ACHN (cell line): Measurements from ENCODE around the gene LFNG.

ENCODE experiments used
- DNase-seq: peaks from one replicate; pipeline ENCODE4 v3.0.0-alpha.2; 2015
- in situ Hi-C: cut with HindIII; loops from 2 replicates; pipeline ENCODE4 v1.10.0; 2017; ENCODE audit warnings: low sequenced_read_pairs, low pct_ligation_motif_present, low pct_unique_long_range_greater_than_20kb

Gene LFNG

GRCh38 chr7:2481195-2481594 lies 38.4 kb upstream of the LFNG start:
- DNase-seq: no peak
- in situ Hi-C loops: no loop called here

GRCh38 chr7:2482725-2483451 lies 36.7 kb upstream of the LFNG start:
- in situ Hi-C loops: no loop called here

DNA sequence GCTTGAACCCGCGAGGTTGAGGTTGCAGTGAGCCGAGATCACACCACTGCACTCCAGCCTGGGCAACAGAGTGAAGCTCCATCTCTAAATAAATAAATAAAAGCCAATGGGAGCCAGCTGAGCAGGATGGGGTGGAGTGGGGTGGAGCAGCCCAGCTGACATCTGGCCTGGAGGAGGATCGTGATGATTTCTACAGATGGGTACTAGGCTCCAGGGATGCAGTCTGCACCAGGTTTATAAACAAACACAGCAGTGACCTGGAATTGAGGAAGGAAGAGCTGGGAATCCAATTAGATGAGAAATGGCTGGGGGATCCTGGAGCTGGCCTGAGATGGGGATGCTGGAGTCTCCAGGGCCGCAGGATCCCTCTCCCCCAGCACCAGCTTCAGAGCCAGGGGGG lies 36.1 kb upstream of the LFNG start:
- in situ Hi-C loops: no loop called here
- DNase-seq: no peak

More at GRCh38 chr7:2482725-2483451, 36.7 kb upstream of the LFNG start:
- DNase-seq: no peak

DNA sequence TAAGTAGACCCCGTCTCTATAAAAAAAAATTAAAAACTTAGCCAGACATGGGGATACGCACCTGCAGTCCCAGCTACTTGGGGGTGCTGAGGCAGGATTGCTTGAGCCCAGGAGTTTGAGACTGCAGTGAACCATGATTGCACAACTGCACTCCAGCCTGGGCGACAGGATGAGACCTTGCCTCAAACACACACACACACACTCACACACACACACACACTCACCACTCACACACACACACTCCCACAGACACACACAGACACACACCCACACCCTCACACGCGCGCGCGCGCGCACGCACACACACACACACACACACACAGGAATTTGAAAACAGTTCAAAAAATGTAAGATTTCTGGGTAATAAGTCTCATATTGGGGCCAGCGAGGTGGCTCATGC lies 34.7 kb upstream of the LFNG start:
- DNase-seq: no peak
- in situ Hi-C loops: no loop called here

DNA sequence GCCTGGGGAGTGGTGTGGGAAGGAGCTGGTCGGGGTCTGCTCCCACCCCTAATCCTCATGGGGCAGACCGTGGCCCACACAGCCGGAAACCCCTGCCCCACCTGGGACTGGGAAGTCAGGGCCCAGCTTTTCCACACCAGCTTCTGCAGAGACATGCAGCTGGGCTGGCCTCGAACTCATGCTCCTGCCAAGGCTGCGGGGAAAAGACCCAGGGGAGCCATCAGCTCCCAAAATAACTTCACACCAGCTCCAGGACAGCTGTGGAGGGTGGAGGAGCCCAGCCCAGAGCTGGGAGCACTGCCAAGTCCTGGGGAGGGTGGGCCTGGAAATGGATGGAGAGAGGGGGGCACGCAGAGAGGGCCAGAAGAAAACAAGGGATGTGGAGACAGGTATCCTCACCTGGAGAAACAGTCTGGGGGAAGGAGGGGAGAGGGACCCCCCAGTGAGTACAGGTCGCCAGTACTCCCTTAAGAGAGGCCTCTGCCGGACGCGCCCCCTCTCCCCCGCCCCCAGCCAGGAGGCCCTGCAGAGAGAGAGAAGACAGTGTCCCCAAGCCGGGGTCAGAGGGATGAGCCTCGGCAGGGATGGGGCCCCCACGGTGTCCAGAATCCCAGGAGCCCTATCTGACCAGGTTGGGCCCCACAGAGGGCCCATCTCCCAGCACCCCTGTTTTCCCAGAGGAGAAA lies 31.8 kb upstream of the LFNG start:
- in situ Hi-C loops: no loop called here
- DNase-seq: no peak

DNA sequence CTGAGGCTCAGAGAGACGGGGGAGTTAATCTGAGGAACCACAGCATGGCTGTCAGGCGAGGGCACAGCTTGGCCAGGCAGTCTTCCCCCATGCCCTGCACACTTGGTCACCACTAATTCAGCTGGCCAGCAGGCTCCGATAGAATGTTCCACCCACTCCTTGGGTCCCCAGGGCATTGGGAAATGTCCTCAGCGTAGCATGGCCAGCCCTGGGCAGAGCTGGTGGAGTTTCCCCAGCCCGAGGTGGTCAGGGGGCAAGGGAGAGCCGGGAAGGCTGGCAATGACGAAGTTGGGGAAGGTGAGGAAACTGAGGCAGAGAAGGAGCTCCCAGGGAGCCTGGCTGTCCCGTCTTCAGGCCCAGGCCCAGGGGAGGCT lies 31.3 kb upstream of the LFNG start:
- in situ Hi-C loops: no loop called here
- DNase-seq: no peak

DNA sequence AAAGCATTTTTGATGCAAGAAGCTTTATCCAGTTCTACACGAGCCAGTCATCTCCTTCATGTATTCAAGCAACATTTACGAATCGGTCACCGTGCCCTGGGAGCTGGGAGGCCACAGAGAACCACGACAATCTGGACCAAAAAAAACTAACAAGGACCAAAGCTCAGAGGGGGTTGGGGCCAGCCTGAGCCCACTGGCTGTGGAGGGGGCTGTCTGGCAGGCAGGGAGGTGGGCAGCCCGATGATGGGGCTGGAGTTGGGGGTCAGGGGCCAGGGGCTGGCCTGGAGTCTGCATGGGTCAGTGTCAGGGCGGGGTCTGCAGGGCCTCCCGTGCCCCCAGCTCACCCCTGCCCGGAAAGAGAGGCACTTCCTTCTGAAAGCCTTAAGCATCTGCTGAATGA lies 30.9 kb upstream of the LFNG start:
- DNase-seq: no peak
- in situ Hi-C loops: no loop called here

DNA sequence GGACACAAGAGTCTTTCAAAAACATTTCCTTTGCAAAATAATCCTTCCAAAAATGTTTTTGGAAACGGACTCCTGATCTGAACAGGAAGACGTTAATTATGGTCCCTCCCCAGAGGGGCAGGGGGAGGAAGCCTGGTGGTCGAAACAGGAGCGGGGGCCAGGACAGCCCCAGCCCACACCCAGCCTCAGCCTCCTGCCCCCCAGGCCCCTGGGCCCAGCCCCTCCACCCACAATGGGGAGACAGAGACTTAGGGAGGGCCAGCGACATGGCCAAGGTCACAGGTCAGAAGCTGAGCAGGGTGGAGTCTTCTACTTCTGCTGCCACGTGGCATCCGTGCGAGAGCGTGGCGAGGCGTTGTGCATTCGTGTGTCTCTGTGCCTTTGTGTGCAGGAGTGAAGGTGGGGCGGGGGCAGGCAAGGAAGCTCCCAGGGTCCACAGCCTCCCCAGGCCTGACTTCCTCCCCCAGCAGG lies 29.4 kb upstream of the LFNG start:
- no peak for DNase-seq
- in situ Hi-C loops: no loop called here

GRCh38 chr7:2492038-2492437 lies 27.5 kb upstream of the LFNG start:
- in situ Hi-C loops: no loop called here
- DNase-seq: no peak

- no peak for DNase-seq
- in situ Hi-C loops: no loop called here
Measured at GRCh38 chr7:2493205-2494164, 26.1 kb upstream of the LFNG start.

GRCh38 chr7:2494191-2495130 lies 25.1 kb upstream of the LFNG start:
- in situ Hi-C loops: no loop called here
- DNase-seq: no peak

GRCh38 chr7:2495418-2496299 lies 23.9 kb upstream of the LFNG start:
- no peak for DNase-seq
- in situ Hi-C loops: no loop called here

GRCh38 chr7:2496375-2496774 lies 23.2 kb upstream of the LFNG start:
- DNase-seq: no peak
- in situ Hi-C loops: no loop called here

DNA sequence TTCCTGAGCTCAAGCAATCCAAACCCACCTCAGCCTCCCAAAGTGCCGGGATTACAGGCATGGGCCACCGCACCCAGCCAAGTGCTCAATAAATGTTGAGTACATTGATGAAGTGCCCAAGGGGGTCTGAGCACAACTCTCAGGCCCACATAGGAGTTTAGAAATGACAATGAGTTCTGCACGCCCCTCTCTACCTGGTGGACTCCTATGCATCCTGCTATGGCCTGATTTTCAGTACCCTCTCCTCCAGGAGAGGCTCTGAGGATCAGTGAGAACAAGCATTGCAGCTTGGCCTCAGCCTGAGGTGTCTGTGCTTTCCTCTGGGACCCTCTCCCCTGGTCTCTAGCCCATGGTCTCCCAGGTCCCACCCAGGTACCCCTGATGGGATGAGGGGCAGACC lies 22.5 kb upstream of the LFNG start:
- in situ Hi-C loops: no loop called here
- no peak for DNase-seq

- no peak for DNase-seq
- in situ Hi-C loops: no loop called here
Measured at GRCh38 chr7:2497500-2498336, 21.9 kb upstream of the LFNG start.

DNA sequence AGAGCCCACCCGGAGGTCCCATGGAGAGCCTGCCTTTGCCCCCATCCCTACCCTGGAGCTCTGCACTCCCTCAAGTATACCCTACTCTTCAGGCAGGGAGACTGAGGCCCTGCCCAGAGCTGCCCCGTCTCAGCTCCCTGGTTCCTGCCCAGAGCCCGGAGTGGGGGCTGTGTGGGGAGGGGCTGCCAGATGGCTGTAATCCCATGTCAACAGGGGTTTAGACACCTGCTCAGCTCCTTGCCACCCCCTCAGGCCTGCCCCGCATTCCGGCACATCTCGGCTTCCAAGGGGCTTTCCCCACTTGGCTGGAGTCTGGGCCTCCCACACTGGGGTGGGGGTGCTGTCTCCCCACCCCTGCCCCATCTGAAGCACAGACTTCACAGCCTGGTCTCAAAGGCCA lies 20.9 kb upstream of the LFNG start:
- DNase-seq: no peak
- in situ Hi-C loops: no loop called here

- in situ Hi-C loops: no loop called here
- no peak for DNase-seq
Measured at GRCh38 chr7:2499181-2499580, 20.4 kb upstream of the LFNG start.
